Naive B cell (primary cell): ENCODE data around the gene TXLNG. TPM values are rescaled to one million over a fixed set of nuclear protein-coding genes. Genes with fewer than 3 reads are reported as not detected.
"Not testable (repeated sequence)": the region's sequence is repeated elsewhere in the genome, so short reads cannot be mapped to it uniquely, and the experiment has no call there.

ENCODE experiments used
- ATAC-seq, 2 donors: fragments of 150-1000 bp; cut with Tn5 transposase; 2 replicates each; pipeline ENCODE4 v1.10.0; 2021; ENCODE audit warnings: low read depth in 2 of 2, mild to moderate bottlenecking in 2 of 2, moderate library complexity in 2 of 2
- DNase-seq: peaks from one replicate; pipeline ENCODE4 v3.0.0; 2022
- H3K27ac Mint-ChIP-seq, 6 donors: one replicate each; pipeline ENCODE4 v1.8.0; 2020 to 2022; ENCODE audit warnings: mild to moderate bottlenecking in 6 of 6, mixed read lengths in 6 of 6, moderate library complexity in 5 of 6, inconsistent platforms in 2 of 6
- H3K27me3 Mint-ChIP-seq, 3 donors: one replicate each; pipeline ENCODE4 v1.8.0; 2021 to 2022; ENCODE audit warnings: mixed read lengths in 3 of 3, mild to moderate bottlenecking in 1 of 3
- H3K36me3 Mint-ChIP-seq, 2 donors: one replicate each; pipeline ENCODE4 v1.8.0; 2020 to 2022; ENCODE audit warnings: mixed read lengths in 2 of 2, inconsistent platforms in 1 of 2, mild to moderate bottlenecking in 1 of 2
- H3K4me1 Mint-ChIP-seq, 3 donors: one replicate each; pipeline ENCODE4 v1.8.0; 2020 to 2022; ENCODE audit warnings: mixed read lengths in 3 of 3, inconsistent platforms in 1 of 3, mild to moderate bottlenecking in 1 of 3, moderate library complexity in 1 of 3
- H3K4me3 Mint-ChIP-seq, 8 donors: one replicate each; pipeline ENCODE4 v1.8.0; 2020 to 2022; ENCODE audit warnings: mild to moderate bottlenecking in 8 of 8, mixed read lengths in 8 of 8, moderate library complexity in 8 of 8, inconsistent platforms in 2 of 8
- H3K9me3 Mint-ChIP-seq, 7 donors: one replicate each; pipeline ENCODE4 v1.8.0; 2020 to 2022; ENCODE audit warnings: mixed read lengths in 7 of 7, mild to moderate bottlenecking in 5 of 7, inconsistent platforms in 2 of 7, moderate library complexity in 1 of 7
- polyA plus RNA-seq, 6 donors: library from polyadenylated mRNA; unstranded; fragments of 300-500 nt; fragmentation: Illumina TruSeq; gene quantifications; one replicate each; pipeline ENCODE4 v1.2.3, GENCODE V29; 2021; ENCODE audit warnings: low read depth in 6 of 6

Gene TXLNG
- polyA plus RNA-seq, 6 donors from 2014 or later, result 8.6 to 20.8 (median 15.9) TPM

- ATAC-seq (no peak), DNase-seq (no peak)
- H3K36me3 Mint-ChIP-seq, result no peaks in the 10 kb centered on the region
- H3K9me3 Mint-ChIP-seq, result no peaks in the 10 kb centered on the region
- H3K4me1 Mint-ChIP-seq, result peaks cover 0 to 5% (median 4%) of the 10 kb centered on the region in 3 donors
- H3K27me3 Mint-ChIP-seq, result peaks cover 0 to 7% (median 4%) of the 10 kb centered on the region in 3 donors
- no peak overlapping the region for H3K4me3 Mint-ChIP-seq
- H3K27ac Mint-ChIP-seq, result no peak overlapping the region
These were observed 14.5 kb upstream of the TXLNG start for GRCh38 chrX:16771483-16772398.

- no peak overlapping the region for H3K4me3 Mint-ChIP-seq
- ATAC-seq (no peak), DNase-seq (no peak)
- H3K36me3 Mint-ChIP-seq, result no peaks in the 10 kb centered on the region
- H3K9me3 Mint-ChIP-seq, result no peaks in the 10 kb centered on the region
- H3K27ac Mint-ChIP-seq, result no peak overlapping the region
- H3K27me3 Mint-ChIP-seq, result peaks cover 0 to 7% (median 4%) of the 10 kb centered on the region in 3 donors
- peaks cover 0 to 8% (median 4%) of the 10 kb centered on the region in 3 donors for H3K4me1 Mint-ChIP-seq
These were observed 13.8 kb upstream of the TXLNG start for GRCh38 chrX:16772460-16772859.

- no peak overlapping the region for H3K27ac Mint-ChIP-seq
- no peak overlapping the region for H3K4me3 Mint-ChIP-seq
- H3K4me1 Mint-ChIP-seq, result peaks cover 0 to 8% (median 4%) of the 10 kb centered on the region in 3 donors
- H3K27me3 Mint-ChIP-seq, result no peaks in the 10 kb centered on the region
- no peaks in the 10 kb centered on the region for H3K9me3 Mint-ChIP-seq
- DNase-seq, result no peak
- no peaks in the 10 kb centered on the region for H3K36me3 Mint-ChIP-seq
- no peak for ATAC-seq
These were observed 11.5 kb upstream of the TXLNG start for GRCh38 chrX:16774746-16775145.

- no peak for ATAC-seq
- no peak overlapping the region for H3K27ac Mint-ChIP-seq
These were observed 7.7 kb upstream of the TXLNG start for GRCh38 chrX:16778545-16778944.

GRCh38 chrX:16778993-16779392 is 7.3 kb upstream of the TXLNG start:
- H3K36me3 Mint-ChIP-seq, result no peaks in the 10 kb centered on the region
- no peak overlapping the region for H3K27ac Mint-ChIP-seq
- DNase-seq, result no peak

More at GRCh38 chrX:16778545-16778944, 7.7 kb upstream of the TXLNG start:
- no peak for DNase-seq
- Mint-ChIP-seq H3K36me3 (no peaks in the 10 kb centered on the region), H3K27me3 (peaks cover 0 to 5% (median 0%) of the 10 kb centered on the region in 3 donors), H3K4me1 (peaks cover 0 to 8% (median 4%) of the 10 kb centered on the region in 3 donors), H3K4me3 (no peak overlapping the region), H3K9me3 (no peaks in the 10 kb centered on the region)

GRCh38 chrX:16779815-16780214 is 6.5 kb upstream of the TXLNG start:
- H3K27ac Mint-ChIP-seq, H3K36me3 Mint-ChIP-seq, H3K4me1 Mint-ChIP-seq, H3K27me3 Mint-ChIP-seq, ATAC-seq, DNase-seq, H3K4me3 Mint-ChIP-seq, H3K9me3 Mint-ChIP-seq: not testable (repeated sequence)

More at GRCh38 chrX:16778993-16779392, 7.3 kb upstream of the TXLNG start:
- Mint-ChIP-seq H3K4me3 (no peak overlapping the region), H3K9me3 (no peaks in the 10 kb centered on the region), H3K4me1 (peaks cover 0 to 8% (median 4%) of the 10 kb centered on the region in 3 donors), H3K27me3 (peaks cover 0 to 5% (median 0%) of the 10 kb centered on the region in 3 donors)
- ATAC-seq, result no peak

- no peaks in the 10 kb centered on the region for H3K9me3 Mint-ChIP-seq
- no peak for DNase-seq
- H3K4me1 Mint-ChIP-seq, result peaks cover 7 to 22% (median 14%) of the 10 kb centered on the region in 3 donors
- no peak for ATAC-seq
- H3K27ac Mint-ChIP-seq, result peak overlapping the region in 1 of 6 donors; percentile 27
- no peaks in the 10 kb centered on the region for H3K36me3 Mint-ChIP-seq
- H3K27me3 Mint-ChIP-seq, result peaks cover 0 to 5% (median 0%) of the 10 kb centered on the region in 3 donors
- H3K4me3 Mint-ChIP-seq, result peak overlapping the region in 1 of 8 donors; percentile 38
These were observed 2.8 kb upstream of the TXLNG start for GRCh38 chrX:16783452-16783851.

- H3K27me3 Mint-ChIP-seq, ATAC-seq, H3K36me3 Mint-ChIP-seq, DNase-seq, H3K4me3 Mint-ChIP-seq, H3K27ac Mint-ChIP-seq, H3K9me3 Mint-ChIP-seq: not testable (repeated sequence)
- peaks cover 7 to 22% (median 14%) of the 10 kb centered on the region in 3 donors for H3K4me1 Mint-ChIP-seq
These were observed 1.8 kb upstream of the TXLNG start for GRCh38 chrX:16784440-16784839.

GRCh38 chrX:16785247-16786138 is 773 bp upstream of the TXLNG start:
- Mint-ChIP-seq H3K27me3 (peaks cover 0 to 5% (median 0%) of the 10 kb centered on the region in 3 donors), H3K9me3 (no peaks in the 10 kb centered on the region), H3K4me1 (peaks cover 7 to 31% (median 14%) of the 10 kb centered on the region in 3 donors), H3K36me3 (no peaks in the 10 kb centered on the region), H3K4me3 (peak overlapping the region; percentile 89 to 98 (median 95)), H3K27ac (peak overlapping the region in 5 of 6 donors; percentile 49 to 98 (median 94))
- ATAC-seq (no peak), DNase-seq (no peak)

- Mint-ChIP-seq H3K4me3 (peak overlapping the region; percentile 89 to 98 (median 95)), H3K27ac (peak overlapping the region; percentile 83 to 98 (median 93)), H3K9me3 (no peaks in the 10 kb centered on the region), H3K36me3 (no peaks in the 10 kb centered on the region), H3K4me1 (peaks cover 7 to 31% (median 17%) of the 10 kb centered on the region in 3 donors), H3K27me3 (no peaks in the 10 kb centered on the region)
- ATAC-seq (peak; percentile 32 to 42), DNase-seq (peak; percentile 50)
These were observed 797 bp downstream of the TXLNG start for GRCh38 chrX:16786791-16787735.

- ATAC-seq (no peak), DNase-seq (no peak)
- Mint-ChIP-seq H3K4me3 (peak overlapping the region in 4 of 8 donors; percentile 51 to 89 (median 74)), H3K27me3 (no peaks in the 10 kb centered on the region), H3K4me1 (peaks cover 7 to 31% (median 17%) of the 10 kb centered on the region in 3 donors), H3K27ac (peak overlapping the region in 1 of 6 donors; percentile 39), H3K36me3 (no peaks in the 10 kb centered on the region), H3K9me3 (no peaks in the 10 kb centered on the region)
These were observed 2.2 kb downstream of the TXLNG start for GRCh38 chrX:16788477-16788876.

GRCh38 chrX:16796298-16796697 is 10.0 kb downstream of the TXLNG start:
- H3K9me3 Mint-ChIP-seq, result no peaks in the 10 kb centered on the region
- peaks cover 0 to 7% (median 5%) of the 10 kb centered on the region in 3 donors for H3K4me1 Mint-ChIP-seq
- H3K36me3 Mint-ChIP-seq, result peaks cover 0 to 15% of the 10 kb centered on the region in 2 donors
- DNase-seq, result no peak
- no peak overlapping the region for H3K4me3 Mint-ChIP-seq
- no peaks in the 10 kb centered on the region for H3K27me3 Mint-ChIP-seq
- no peak for ATAC-seq
- peak overlapping the region in 4 of 6 donors; percentile 1 to 89 (median 78) for H3K27ac Mint-ChIP-seq
